Activated CD8-positive, alpha-beta T cell treated with anti-CD3 and anti-CD28 coated beads, Interleukin-2, amount 10 ng/mL, durations not matched to agents 7 days and 5 days (primary cell): ENCODE data around the gene DTD1. TPM values are rescaled to one million over a fixed set of nuclear protein-coding genes. Genes with fewer than 3 reads are reported as not detected.

ENCODE experiments used
- ATAC-seq: fragments of 150-1000 bp; cut with Tn5 transposase; one replicate; pipeline ENCODE4 v1.10.0; 2021; ENCODE audit warnings: moderate library complexity
- CTCF ChIA-PET: fragments of 350-600 bp; sonication (Branson Sonifier 250); formaldehyde crosslinking; loops from one replicate; lab custom pipeline; 2021; ENCODE audit warnings: antibody characterized with exemption; lab: Charles Lee
- POLR2A ChIA-PET: fragments of 350-600 bp; sonication (Branson Sonifier 250); formaldehyde crosslinking; loops from one replicate; lab custom pipeline; 2021; ENCODE audit warnings: antibody characterized with exemption; lab: Charles Lee
- DNase-seq: peaks from one replicate; pipeline ENCODE4 v3.0.0-alpha.2; 2020
- H3K27ac Mint-ChIP-seq: one replicate; pipeline ENCODE4 v1.8.0; 2021; ENCODE audit warnings: mild to moderate bottlenecking, mixed read lengths
- H3K27me3 Mint-ChIP-seq: one replicate; pipeline ENCODE4 v1.8.0; 2021; ENCODE audit warnings: low read depth, mixed read lengths
- H3K36me3 Mint-ChIP-seq: one replicate; pipeline ENCODE4 v1.8.0; 2021; ENCODE audit warnings: low read depth, mixed read lengths
- H3K4me1 Mint-ChIP-seq: one replicate; pipeline ENCODE4 v1.8.0; 2021; ENCODE audit warnings: low read depth, mixed read lengths
- H3K4me3 Mint-ChIP-seq: one replicate; pipeline ENCODE4 v1.8.0; 2021; ENCODE audit warnings: mild to moderate bottlenecking, mixed read lengths
- H3K9me3 Mint-ChIP-seq: one replicate; pipeline ENCODE4 v1.8.0; 2022; ENCODE audit warnings: mixed read lengths; ENCODE audit not compliant: insufficient read depth
- total RNA-seq, 2 experiments: library from RNA; stranded (reverse); gene quantifications; one replicate each; pipeline ENCODE4 v1.2.3, GENCODE V29; 2021

Gene DTD1
- total RNA-seq, 2 experiments from 2014 or later: 25.9 to 28.5 TPM

DNA sequence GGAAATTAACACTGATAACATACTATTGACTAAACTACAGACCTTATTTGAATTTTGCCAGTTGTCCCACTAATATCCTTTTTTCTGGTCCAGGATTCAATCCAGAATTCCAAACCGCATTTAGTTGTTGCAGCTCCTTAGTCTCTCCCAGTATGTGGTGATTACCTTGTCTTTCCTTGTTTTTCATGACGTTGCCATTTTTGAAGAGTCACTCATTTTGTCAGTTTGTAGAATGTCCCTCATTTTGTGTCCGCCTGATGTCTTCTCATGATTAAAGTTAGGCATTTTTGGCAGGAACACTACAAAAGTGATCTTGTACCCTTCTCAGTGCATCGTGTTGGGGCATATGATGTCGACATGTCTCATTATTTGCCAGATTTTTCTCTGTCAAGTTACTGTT is 33.1 kb downstream of the DTD1 start:
- no peak for ATAC-seq
- DNase-seq: no peak
- no peaks in the 10 kb centered on the region for H3K4me1 Mint-ChIP-seq
- CTCF ChIA-PET: no interaction called here
- no peaks in the 10 kb centered on the region for H3K36me3 Mint-ChIP-seq
- H3K9me3 Mint-ChIP-seq: no peaks in the 10 kb centered on the region
- no peaks in the 10 kb centered on the region for H3K27me3 Mint-ChIP-seq
- H3K4me3 Mint-ChIP-seq: no peak overlapping the region
- H3K27ac Mint-ChIP-seq: no peak overlapping the region
- POLR2A ChIA-PET: no interaction called here

GRCh38 chr20:18623156-18623910 is 35.5 kb downstream of the DTD1 start:
- ChIA-PET CTCF (interaction anchor here (1.2 kb wide), 1 partner anchor 9 kb away, joined by 3 read pairs; no protein-coding TSS in a partner anchor), POLR2A (no interaction called here)
- ATAC-seq (no peak), DNase-seq (no peak)
- Mint-ChIP-seq H3K27ac (no peak overlapping the region), H3K4me1 (no peaks in the 10 kb centered on the region), H3K4me3 (no peak overlapping the region), H3K27me3 (no peaks in the 10 kb centered on the region), H3K36me3 (peaks cover 2% of the 10 kb centered on the region), H3K9me3 (no peaks in the 10 kb centered on the region)

- peaks cover 2% of the 10 kb centered on the region for H3K36me3 Mint-ChIP-seq
- CTCF ChIA-PET: no interaction called here
These were observed 37.1 kb downstream of the DTD1 start for GRCh38 chr20:18624948-18625347.

GRCh38 chr20:18625907-18626655 is 38.2 kb downstream of the DTD1 start:
- H3K4me1 Mint-ChIP-seq: no peaks in the 10 kb centered on the region
- no peak for ATAC-seq
- no peak overlapping the region for H3K4me3 Mint-ChIP-seq
- H3K36me3 Mint-ChIP-seq: peaks cover 2% of the 10 kb centered on the region
- no peak overlapping the region for H3K27ac Mint-ChIP-seq
- DNase-seq: no peak
- ChIA-PET POLR2A (no interaction called here), CTCF (no interaction called here)
- H3K27me3 Mint-ChIP-seq: no peaks in the 10 kb centered on the region
- no peaks in the 10 kb centered on the region for H3K9me3 Mint-ChIP-seq

More at GRCh38 chr20:18624948-18625347, 37.1 kb downstream of the DTD1 start:
- Mint-ChIP-seq H3K4me1 (no peaks in the 10 kb centered on the region), H3K27ac (no peak overlapping the region), H3K4me3 (no peak overlapping the region), H3K9me3 (no peaks in the 10 kb centered on the region), H3K27me3 (no peaks in the 10 kb centered on the region)
- ATAC-seq: no peak
- POLR2A ChIA-PET: no interaction called here
- DNase-seq: no peak

DNA sequence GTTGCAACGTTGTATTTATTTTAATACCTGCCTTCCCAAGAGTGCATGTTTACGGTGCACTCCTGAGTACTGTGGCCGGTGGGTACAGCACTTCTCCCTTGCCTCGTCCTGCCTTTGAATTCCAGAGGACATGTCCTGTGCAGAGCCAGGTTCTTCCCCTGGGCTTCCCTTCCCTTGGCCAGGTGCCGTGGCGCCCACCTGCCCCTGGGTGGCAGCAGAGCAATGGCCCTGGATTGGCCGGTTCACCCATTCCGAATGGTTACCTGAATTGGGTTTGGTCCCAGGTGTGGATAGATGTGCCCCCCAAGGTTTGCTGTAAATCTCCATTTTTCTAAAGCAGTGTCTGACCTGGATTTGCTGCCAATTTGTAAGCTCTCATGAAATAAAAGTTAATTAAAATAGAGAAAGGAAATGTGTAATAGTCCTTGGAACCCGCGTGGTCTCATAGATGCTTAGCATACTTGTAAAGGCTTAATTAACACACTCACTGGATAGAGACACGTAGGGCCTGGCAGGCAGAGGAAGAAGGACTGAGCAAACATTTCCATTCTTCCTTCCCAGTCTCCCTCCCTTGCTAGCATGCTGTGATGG is 40.6 kb downstream of the DTD1 start:
- CTCF ChIA-PET: interaction anchor here (0.6 kb wide), 1 partner anchor 12 kb away, joined by 3 read pairs; no protein-coding TSS in a partner anchor
- Mint-ChIP-seq H3K9me3 (no peaks in the 10 kb centered on the region), H3K4me3 (no peak overlapping the region), H3K27me3 (no peaks in the 10 kb centered on the region), H3K4me1 (no peaks in the 10 kb centered on the region), H3K36me3 (peaks cover 2% of the 10 kb centered on the region), H3K27ac (no peak overlapping the region)
- DNase-seq (no peak), ATAC-seq (no peak)
- POLR2A ChIA-PET: no interaction called here

DNA sequence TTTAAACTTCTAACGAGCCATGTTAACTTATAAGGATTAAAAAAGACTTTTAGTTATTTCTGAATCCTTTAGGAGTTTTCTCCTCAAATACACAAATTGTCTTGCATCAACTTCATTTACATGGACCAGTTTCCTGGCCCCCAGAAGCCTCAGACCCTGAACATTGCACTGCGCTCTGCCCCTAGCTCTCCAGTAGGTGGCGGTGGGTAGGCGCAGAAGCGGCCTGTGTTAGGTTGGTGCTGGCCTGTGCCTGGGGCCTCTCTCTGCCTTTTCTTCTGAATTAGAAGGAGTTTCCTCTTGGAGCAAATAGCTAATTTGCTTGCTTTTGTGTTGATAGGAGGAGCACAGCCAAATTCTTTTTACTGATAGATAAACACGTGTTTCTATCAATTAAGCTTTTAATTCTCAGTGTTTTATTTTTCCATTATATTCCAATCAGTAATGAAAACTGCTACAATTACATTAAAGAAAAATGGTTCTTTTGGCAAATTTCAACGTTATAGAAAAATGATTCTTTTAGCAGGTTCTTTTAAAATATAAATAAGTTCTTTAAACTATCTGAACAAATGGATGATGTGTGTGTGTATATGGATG is 44.4 kb downstream of the DTD1 start:
- no peaks in the 10 kb centered on the region for H3K9me3 Mint-ChIP-seq
- DNase-seq: peak; percentile 71
- peaks cover 2% of the 10 kb centered on the region for H3K36me3 Mint-ChIP-seq
- no peak overlapping the region for H3K4me3 Mint-ChIP-seq
- peak; percentile 94 for ATAC-seq
- no peak overlapping the region for H3K27ac Mint-ChIP-seq
- ChIA-PET POLR2A (no interaction called here), CTCF (interaction anchor here (0.7 to 1.5 kb wide), 17 partner anchors 8 to 573 kb away, joined by 3 to 9 read pairs (median 4); no protein-coding TSS in a partner anchor)
- H3K27me3 Mint-ChIP-seq: no peaks in the 10 kb centered on the region
- H3K4me1 Mint-ChIP-seq: no peaks in the 10 kb centered on the region

- ChIA-PET CTCF (interaction anchor here (0.6 to 1.5 kb wide), 3 partner anchors 423 to 572 kb away, joined by 3 to 5 read pairs (median 4); no protein-coding TSS in a partner anchor), POLR2A (no interaction called here)
- peaks cover 2% of the 10 kb centered on the region for H3K36me3 Mint-ChIP-seq
- H3K27me3 Mint-ChIP-seq: no peaks in the 10 kb centered on the region
- DNase-seq (no peak), ATAC-seq (no peak)
- no peak overlapping the region for H3K4me3 Mint-ChIP-seq
- H3K27ac Mint-ChIP-seq: no peak overlapping the region
- no peaks in the 10 kb centered on the region for H3K4me1 Mint-ChIP-seq
- H3K9me3 Mint-ChIP-seq: no peaks in the 10 kb centered on the region
These were observed 45.6 kb downstream of the DTD1 start for GRCh38 chr20:18633411-18633810.

DNA sequence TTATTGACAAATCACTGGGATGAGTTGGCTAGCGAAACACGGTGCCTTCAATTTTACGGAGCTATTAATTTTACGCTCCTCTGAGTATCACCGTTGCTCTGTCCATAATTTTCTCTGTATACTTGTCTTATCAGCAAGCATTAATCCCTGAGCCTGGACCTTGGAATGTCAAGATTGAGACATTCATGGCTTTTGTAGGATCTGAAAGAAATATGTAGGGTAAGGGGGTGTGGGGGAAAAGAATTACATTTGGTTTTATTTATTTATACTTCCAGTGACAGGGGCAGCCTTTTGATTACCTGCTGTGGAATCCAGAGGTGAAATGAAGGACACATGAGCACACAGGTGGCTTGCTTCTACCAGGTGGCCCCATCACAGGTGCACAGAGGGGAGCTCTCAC is 46.6 kb downstream of the DTD1 start:
- H3K4me3 Mint-ChIP-seq: no peak overlapping the region
- no peak overlapping the region for H3K27ac Mint-ChIP-seq
- no peaks in the 10 kb centered on the region for H3K4me1 Mint-ChIP-seq
- DNase-seq (no peak), ATAC-seq (no peak)
- peaks cover 2% of the 10 kb centered on the region for H3K36me3 Mint-ChIP-seq
- ChIA-PET POLR2A (no interaction called here), CTCF (interaction anchor here (0.9 kb wide), 1 partner anchor 422 kb away, joined by 4 read pairs; no protein-coding TSS in a partner anchor)
- H3K9me3 Mint-ChIP-seq: no peaks in the 10 kb centered on the region
- no peaks in the 10 kb centered on the region for H3K27me3 Mint-ChIP-seq

GRCh38 chr20:18635380-18635779 is 47.5 kb downstream of the DTD1 start:
- Mint-ChIP-seq H3K9me3 (no peaks in the 10 kb centered on the region), H3K27me3 (no peaks in the 10 kb centered on the region), H3K4me3 (no peak overlapping the region), H3K27ac (no peak overlapping the region), H3K36me3 (peaks cover 2% of the 10 kb centered on the region), H3K4me1 (no peaks in the 10 kb centered on the region)
- CTCF ChIA-PET: no interaction called here
- DNase-seq: no peak
- POLR2A ChIA-PET: no interaction called here
- no peak for ATAC-seq

GRCh38 chr20:18637224-18637623 is 49.4 kb downstream of the DTD1 start:
- peaks cover 2% of the 10 kb centered on the region for H3K36me3 Mint-ChIP-seq
- H3K4me1 Mint-ChIP-seq: no peaks in the 10 kb centered on the region
- no peak for DNase-seq
- ChIA-PET CTCF (no interaction called here), POLR2A (interaction anchor here (0.7 kb wide), 1 partner anchor 408 kb away, joined by 3 read pairs; no protein-coding TSS in a partner anchor)
- ATAC-seq: no peak
- no peaks in the 10 kb centered on the region for H3K9me3 Mint-ChIP-seq
- no peak overlapping the region for H3K27ac Mint-ChIP-seq
- no peak overlapping the region for H3K4me3 Mint-ChIP-seq
- no peaks in the 10 kb centered on the region for H3K27me3 Mint-ChIP-seq

DNA sequence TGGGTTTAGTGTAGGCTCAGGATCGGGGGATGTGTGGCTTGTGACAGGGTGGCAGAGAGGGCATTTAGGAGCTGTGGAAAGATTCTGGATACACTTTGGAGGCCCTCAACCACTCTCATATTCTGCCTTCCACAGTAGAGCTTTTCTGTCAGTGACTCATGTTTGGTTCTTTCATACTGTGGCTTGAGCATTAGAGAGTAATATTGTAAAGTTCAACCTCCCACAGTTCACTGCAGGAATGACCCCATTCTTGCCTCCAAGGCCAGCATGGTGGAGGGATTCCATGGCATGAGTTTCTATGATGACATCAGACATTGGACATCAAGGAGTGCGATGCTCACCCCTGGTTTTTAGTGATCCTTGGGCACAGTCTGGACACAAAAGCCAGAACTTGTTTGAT is 50.9 kb downstream of the DTD1 start:
- ATAC-seq (no peak), DNase-seq (no peak)
- H3K4me3 Mint-ChIP-seq: no peak overlapping the region
- H3K27ac Mint-ChIP-seq: no peak overlapping the region
- H3K9me3 Mint-ChIP-seq: no peaks in the 10 kb centered on the region
- peaks cover 2% of the 10 kb centered on the region for H3K36me3 Mint-ChIP-seq
- ChIA-PET POLR2A (interaction anchor here (0.5 to 0.6 kb wide), 2 partner anchors 255 to 325 kb away, joined by 3 read pairs; no protein-coding TSS in a partner anchor), CTCF (no interaction called here)
- H3K27me3 Mint-ChIP-seq: no peaks in the 10 kb centered on the region
- no peaks in the 10 kb centered on the region for H3K4me1 Mint-ChIP-seq
